ENCODE measurements around the gene KCNMA1. TPM values are rescaled to one million over a fixed set of nuclear protein-coding genes. Genes with fewer than 3 reads are reported as not detected.

Gene KCNMA1
- total and polyA plus RNA-seq, 9 of the 15 experiments (the other 6 are each of a cell fraction or from before 2014, with no cell fraction given): 0.01 to 0.95 (median 0.15) TPM; not detected in 4

DNA sequence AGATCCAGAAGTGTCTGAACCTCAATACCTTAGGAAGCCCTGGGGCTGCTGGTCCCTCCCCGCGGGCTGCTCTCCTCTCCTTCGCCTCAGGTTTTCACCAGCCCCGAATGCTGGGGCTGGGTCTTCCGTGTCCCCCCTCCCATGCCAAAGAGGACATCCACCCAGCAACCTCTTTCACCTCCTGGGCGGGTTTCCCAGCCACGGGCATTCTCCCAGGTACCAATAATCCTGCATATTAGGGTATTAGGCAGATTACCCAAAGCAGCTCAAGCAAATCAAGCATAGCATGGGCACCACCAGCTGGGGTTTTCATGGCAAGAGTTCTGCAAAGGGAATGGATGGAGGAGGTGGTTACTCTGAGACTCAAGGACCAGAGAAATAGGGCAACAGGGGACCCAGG lies 224.4 kb downstream of the KCNMA1 start:
- ChIA-PET CTCF (ENCODE audit: low intra/inter-chr PET ratio) (no interaction called here), POLR2A (no interaction called here)
- Histone ChIP-seq H4K20me1 (replicated peaks; ENCODE audit: control insufficient read depth, insufficient read depth, low read length) (peaks cover 9% of the 10 kb centered on the region; the same call in 1 of the 2 replicates), H3K4me3 (no peak overlapping the region), H3K9me1 (ENCODE audit: control insufficient read depth, insufficient read depth, low read length) (no peaks in the 10 kb centered on the region), H3K9ac (ENCODE audit: insufficient read depth in 1 of 2, low read depth in 2 of 2, low read length in 2 of 2) (no peak overlapping the region), H3K27ac (ENCODE audit: extremely low read depth, low read depth, low read length) (no peak overlapping the region), H3K4me2 (ENCODE audit: insufficient read depth, low read length) (no peak overlapping the region), H3K79me2 (ENCODE audit: control insufficient read depth, insufficient read depth, low read length) (no peaks in the 10 kb centered on the region), H3K27me3 (ENCODE audit: control insufficient read depth in 2 of 2, insufficient read depth in 2 of 2, low read length in 2 of 2) (peaks cover 7 to 56% of the 10 kb centered on the region in 2 experiments), H3K36me3 (ENCODE audit: control insufficient read depth, insufficient read depth, low read length) (no peaks in the 10 kb centered on the region), H2AFZ (ENCODE audit: low read depth, low read length) (no peak overlapping the region), H3K9me3 (replicated peaks; ENCODE audit: control insufficient read depth, insufficient read depth, low read depth, low read length) (no peaks in the 10 kb centered on the region), H3K4me1 (replicated peaks in 1 of 2; ENCODE audit: control insufficient read depth in 2 of 2, insufficient read depth in 2 of 2, low read length in 2 of 2) (no peaks in the 10 kb centered on the region)
- DNase-seq (ENCODE audit: extremely low read depth in 1 of 4, low spot score in 3 of 4): no peak
- in situ Hi-C loops (cut with MboI): no loop called here
- FAIRE-seq: no peak
- ATAC-seq: no peak
- intact Hi-C loops (cut with micrococcal nuclease): no loop called here
- 2% methylated on average over 7 of the region's 7 CpGs for WGBS (ENCODE audit: insufficient coverage, low coverage, missing lambda C conversion rate)
- BruUV-seq (replicated peaks): no TSS peak
- TF ChIP-seq BCL6 (CRISPR knock-in tag; IDR thresholded peaks at IDR 0.05): no peak
- TF ChIP-seq, protein P1, sequence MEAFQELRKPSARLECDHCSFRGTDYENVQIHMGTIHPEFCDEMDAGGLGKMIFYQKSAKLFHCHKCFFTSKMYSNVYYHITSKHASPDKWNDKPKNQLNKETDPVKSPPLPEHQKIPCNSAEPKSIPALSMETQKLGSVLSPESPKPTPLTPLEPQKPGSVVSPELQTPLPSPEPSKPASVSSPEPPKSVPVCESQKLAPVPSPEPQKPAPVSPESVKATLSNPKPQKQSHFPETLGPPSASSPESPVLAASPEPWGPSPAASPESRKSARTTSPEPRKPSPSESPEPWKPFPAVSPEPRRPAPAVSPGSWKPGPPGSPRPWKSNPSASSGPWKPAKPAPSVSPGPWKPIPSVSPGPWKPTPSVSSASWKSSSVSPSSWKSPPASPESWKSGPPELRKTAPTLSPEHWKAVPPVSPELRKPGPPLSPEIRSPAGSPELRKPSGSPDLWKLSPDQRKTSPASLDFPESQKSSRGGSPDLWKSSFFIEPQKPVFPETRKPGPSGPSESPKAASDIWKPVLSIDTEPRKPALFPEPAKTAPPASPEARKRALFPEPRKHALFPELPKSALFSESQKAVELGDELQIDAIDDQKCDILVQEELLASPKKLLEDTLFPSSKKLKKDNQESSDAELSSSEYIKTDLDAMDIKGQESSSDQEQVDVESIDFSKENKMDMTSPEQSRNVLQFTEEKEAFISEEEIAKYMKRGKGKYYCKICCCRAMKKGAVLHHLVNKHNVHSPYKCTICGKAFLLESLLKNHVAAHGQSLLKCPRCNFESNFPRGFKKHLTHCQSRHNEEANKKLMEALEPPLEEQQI (IDR thresholded peaks at IDR 0.05): no peak
- no peak for TF ChIP-seq FOXJ2 (tag; IDR thresholded peaks at IDR 0.05)
- no peak for TF ChIP-seq CBX1 (IDR thresholded peaks at IDR 0.05; ENCODE audit: low read depth)
- TF ChIP-seq RFX5 (IDR thresholded peaks at IDR 0.05; ENCODE audit: low read depth, low read length): no peak
- no peak for TF ChIP-seq RFX1 (IDR thresholded peaks at IDR 0.05)
- TF ChIP-seq, protein P2, sequence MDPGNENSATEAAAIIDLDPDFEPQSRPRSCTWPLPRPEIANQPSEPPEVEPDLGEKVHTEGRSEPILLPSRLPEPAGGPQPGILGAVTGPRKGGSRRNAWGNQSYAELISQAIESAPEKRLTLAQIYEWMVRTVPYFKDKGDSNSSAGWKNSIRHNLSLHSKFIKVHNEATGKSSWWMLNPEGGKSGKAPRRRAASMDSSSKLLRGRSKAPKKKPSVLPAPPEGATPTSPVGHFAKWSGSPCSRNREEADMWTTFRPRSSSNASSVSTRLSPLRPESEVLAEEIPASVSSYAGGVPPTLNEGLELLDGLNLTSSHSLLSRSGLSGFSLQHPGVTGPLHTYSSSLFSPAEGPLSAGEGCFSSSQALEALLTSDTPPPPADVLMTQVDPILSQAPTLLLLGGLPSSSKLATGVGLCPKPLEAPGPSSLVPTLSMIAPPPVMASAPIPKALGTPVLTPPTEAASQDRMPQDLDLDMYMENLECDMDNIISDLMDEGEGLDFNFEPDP (CRISPR knock-in tag; IDR thresholded peaks at IDR 0.05): no peak
- no peak for TF ChIP-seq ZNF274 (IDR thresholded peaks at IDR 0.05; ENCODE audit: borderline replicate concordance, low read depth, low read length)
- TF ChIP-seq MCM7 (IDR thresholded peaks at IDR 0.05): no peak
- TF ChIP-seq PURB (CRISPR knock-in tag; IDR thresholded peaks at IDR 0.05; ENCODE audit: low read depth): no peak
- no peak for TF ChIP-seq ZNF696 (CRISPR knock-in tag; conservative IDR thresholded peaks at IDR 0.05)
- no peak for TF ChIP-seq ZNF780A (CRISPR knock-in tag; IDR thresholded peaks at IDR 0.05)
- no peak for TF ChIP-seq SREBF2 (CRISPR knock-in tag; IDR thresholded peaks at IDR 0.05)
- TF ChIP-seq CTCFL (IDR thresholded peaks at IDR 0.05; ENCODE audit: borderline replicate concordance, insufficient read depth, low read depth, low read length, poor library complexity, severe bottlenecking): no peak
